ENCODE data around the gene NAT10.

NAT10 gene

DNA sequence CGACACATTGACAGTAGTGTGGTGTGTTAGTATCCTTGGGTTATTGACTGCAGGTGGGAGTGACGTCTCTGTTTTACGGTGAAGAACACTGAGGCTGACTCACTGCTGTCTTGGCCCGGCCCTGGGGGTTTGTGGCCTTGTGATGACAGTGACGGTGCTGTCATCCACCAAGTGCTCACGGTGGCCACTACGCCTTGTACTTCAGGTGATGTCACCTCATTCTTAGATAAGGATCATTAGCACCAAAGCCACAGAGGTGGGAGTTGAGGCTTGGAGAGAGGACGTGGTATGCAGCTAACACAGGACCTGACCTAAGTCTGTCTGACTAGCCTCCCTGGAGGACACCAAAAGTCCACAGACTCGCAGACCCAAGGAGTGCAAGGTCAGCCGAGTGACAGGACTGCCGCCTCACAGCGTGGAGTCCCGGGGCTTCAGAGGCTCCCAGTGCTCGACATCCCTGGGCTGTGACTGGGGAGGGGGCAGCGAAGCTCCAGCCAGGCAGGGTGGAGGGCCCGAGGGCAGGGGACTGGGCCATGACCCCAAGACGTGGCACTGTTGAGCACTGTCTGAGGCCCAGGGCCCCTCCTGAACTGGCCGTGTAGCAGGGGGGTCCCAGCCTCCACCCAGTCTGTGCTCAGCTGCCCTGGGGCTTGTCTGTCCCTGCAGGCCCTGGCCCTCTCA is 56.5 kb downstream of the NAT10 start:
- no peak for TF ChIP-seq CTCF (conservative IDR thresholded peaks at IDR 0.05; ENCODE audit: low read depth, low read length)
- DNase-seq (ENCODE audit: low read depth), result no peak
- H3K4me3 ChIP-seq (ENCODE audit: low read length), result no peak overlapping the region

DNA sequence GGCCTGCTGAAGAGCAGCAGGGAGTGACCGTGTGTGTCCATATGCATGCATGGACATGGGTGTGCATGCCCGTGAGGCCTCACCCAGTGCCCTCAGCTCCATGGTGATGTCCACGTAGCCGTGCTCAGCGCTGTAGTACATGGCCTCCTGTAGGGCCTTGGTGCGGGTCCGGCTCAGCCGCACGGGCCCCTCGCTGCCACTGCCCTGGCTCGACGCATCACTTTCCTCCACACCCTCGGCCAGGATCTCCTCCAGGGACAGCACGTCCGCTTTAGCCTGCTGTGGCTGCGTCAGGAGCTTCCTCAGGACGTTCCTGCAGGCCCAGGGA is 57.0 kb downstream of the NAT10 start:
- no peak for DNase-seq (ENCODE audit: low read depth)
- no peak overlapping the region for H3K4me3 ChIP-seq (ENCODE audit: low read length)
- no peak for TF ChIP-seq CTCF (conservative IDR thresholded peaks at IDR 0.05; ENCODE audit: low read depth, low read length)

- no peak for DNase-seq (ENCODE audit: low read depth)
- no peak overlapping the region for H3K4me3 ChIP-seq (ENCODE audit: low read length)
- no peak for TF ChIP-seq CTCF (conservative IDR thresholded peaks at IDR 0.05; ENCODE audit: low read depth, low read length)
Measured at GRCh38 chr11:34162856-34163255, 57.4 kb downstream of the NAT10 start.

DNA sequence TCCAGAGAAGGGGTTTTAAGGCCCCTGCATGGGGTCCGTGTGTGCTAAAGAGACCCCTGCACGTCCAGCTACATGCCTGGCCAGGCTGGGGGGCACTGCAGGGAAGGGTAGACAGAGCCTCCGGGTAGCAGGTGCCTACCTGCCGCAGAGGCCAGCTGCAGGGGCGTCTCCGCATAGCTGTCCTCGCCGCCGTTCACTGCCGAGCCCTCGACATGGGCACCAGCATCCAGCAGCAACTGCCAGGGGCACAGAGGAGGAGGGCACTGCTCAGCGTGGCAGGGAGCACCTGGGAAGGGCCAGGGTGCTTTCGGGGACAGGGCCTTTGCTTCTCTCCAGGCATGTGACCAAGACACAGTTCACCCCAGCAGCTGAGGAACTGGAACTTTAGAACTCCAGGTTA is 59.7 kb downstream of the NAT10 start:
- H3K4me3 ChIP-seq (ENCODE audit: low read length), result no peak overlapping the region
- no peak for DNase-seq (ENCODE audit: low read depth)
- no peak for TF ChIP-seq CTCF (conservative IDR thresholded peaks at IDR 0.05; ENCODE audit: low read depth, low read length)

DNA sequence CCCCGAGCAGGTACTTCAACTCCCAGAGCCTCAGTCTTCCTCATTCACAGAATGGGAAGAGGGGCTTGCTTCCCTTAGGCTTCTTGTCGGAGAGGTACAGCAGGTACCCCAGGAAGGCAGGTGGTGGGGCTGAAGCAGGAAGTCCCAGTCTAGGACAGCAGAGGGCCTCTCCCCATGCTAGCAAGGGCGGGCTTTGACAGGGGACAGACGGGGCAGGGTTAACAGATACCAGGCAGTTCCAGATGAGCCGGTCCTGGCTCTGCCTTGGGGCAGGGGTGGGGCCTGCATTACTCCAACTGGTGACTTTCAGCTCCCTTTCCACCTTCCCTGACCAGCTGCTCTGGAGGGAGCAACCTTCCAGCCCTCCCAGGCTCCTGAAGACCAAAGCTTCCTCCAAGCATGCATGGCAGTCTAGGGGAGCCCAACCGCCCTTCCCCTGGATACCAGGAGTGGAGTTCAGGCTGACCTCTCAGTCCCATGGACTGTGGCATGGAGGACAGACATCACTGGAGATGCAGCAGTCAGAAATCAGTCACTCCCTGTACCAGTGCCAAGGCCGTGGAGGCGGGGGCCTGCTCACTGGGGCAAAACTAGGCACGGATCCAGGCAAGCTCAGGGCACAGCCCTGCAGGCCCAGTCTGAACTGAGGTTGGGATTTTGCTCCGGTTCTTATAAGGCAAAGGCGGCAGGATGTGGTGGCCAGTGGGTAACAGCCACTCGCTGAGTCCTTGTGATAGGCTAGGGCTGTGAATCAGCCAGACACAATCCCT is 60.5 kb downstream of the NAT10 start:
- no peak overlapping the region for H3K4me3 ChIP-seq (ENCODE audit: low read length)
- no peak for TF ChIP-seq CTCF (conservative IDR thresholded peaks at IDR 0.05; ENCODE audit: low read depth, low read length)
- DNase-seq (ENCODE audit: low read depth), result no peak

- no peak overlapping the region for H3K4me3 ChIP-seq (ENCODE audit: low read length)
- no peak for DNase-seq (ENCODE audit: low read depth)
- TF ChIP-seq CTCF (conservative IDR thresholded peaks at IDR 0.05; ENCODE audit: low read depth, low read length), result no peak
Measured at GRCh38 chr11:34166806-34167740, 61.6 kb downstream of the NAT10 start.
